ENCODE results near the gene OBSCN.

DNA sequence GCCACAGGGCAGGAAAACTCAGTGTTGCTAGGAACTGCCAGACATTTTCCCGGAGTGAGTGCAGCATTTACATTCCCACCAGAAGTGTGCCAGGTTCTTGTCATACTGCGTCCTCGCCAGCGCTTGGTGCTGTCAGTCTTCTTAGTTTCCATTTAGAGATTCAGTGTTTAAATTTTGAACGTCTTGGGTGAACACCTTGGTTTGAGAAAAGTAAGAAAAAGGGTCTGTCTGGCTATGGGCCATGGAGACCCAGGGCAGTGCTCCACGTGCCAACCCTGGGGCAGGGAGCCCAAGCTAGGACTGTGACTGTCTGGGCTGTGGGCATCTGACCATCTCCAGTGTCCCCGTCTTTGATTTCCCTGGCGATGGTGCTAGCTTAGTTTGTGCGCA lies 26.2 kb upstream of the OBSCN start:
- no peak for TF ChIP-seq SMC3 (IDR thresholded peaks at IDR 0.05; ENCODE audit: low read depth, low read length)
- no peak for TF ChIP-seq CTCF (conservative IDR thresholded peaks at IDR 0.05; ENCODE audit: low read depth, low read length)
- no peak for TF ChIP-seq MAZ (IDR thresholded peaks at IDR 0.05; ENCODE audit: borderline replicate concordance, low read depth, low read length)
- no peak for TF ChIP-seq MXI1 (IDR thresholded peaks at IDR 0.05; ENCODE audit: borderline replicate concordance, low read depth, low read length)
- no peak for TF ChIP-seq CEBPB (IDR thresholded peaks at IDR 0.05; ENCODE audit: low read depth, low read length)
- TF ChIP-seq RFX5 (IDR thresholded peaks at IDR 0.05; ENCODE audit: low read depth, low read length), result no peak
